Measurements from ENCODE around the gene ADGRE2. TPM values are rescaled to one million over a fixed set of nuclear protein-coding genes. Genes with fewer than 3 reads are reported as not detected.
"Not testable (repeated sequence)": the region's sequence is repeated elsewhere in the genome, so short reads cannot be mapped to it uniquely, and the experiment has no call there.

Gene ADGRE2
- total RNA-seq, 2 experiments from 2014 or later, result 0.42 to 0.69 TPM

GRCh38 chr19:14781713-14782536 is 3.6 kb upstream of the ADGRE2 start:
- POLR2A ChIA-PET, CTCF ChIA-PET: not testable (repeated sequence)

GRCh38 chr19:14780622-14781225 is 2.4 kb upstream of the ADGRE2 start:
- CTCF ChIA-PET, result interaction anchor here (0.6 to 0.7 kb wide), 2 partner anchors 47 to 133 kb away, joined by 4 read pairs; no protein-coding TSS in a partner anchor
- POLR2A ChIA-PET, result not testable (repeated sequence)

- ChIA-PET CTCF (no interaction called here), POLR2A (no interaction called here)
Measured at GRCh38 chr19:14779151-14779550, 791 bp upstream of the ADGRE2 start.

GRCh38 chr19:14777645-14778044 is 715 bp downstream of the ADGRE2 start:
- POLR2A ChIA-PET, CTCF ChIA-PET: not testable (repeated sequence)

- POLR2A ChIA-PET, result no interaction called here
Measured at GRCh38 chr19:14775869-14776586, 2.3 kb downstream of the ADGRE2 start.

GRCh38 chr19:14775326-14775725 is 3.0 kb downstream of the ADGRE2 start:
- CTCF ChIA-PET, POLR2A ChIA-PET: not testable (repeated sequence)

More at GRCh38 chr19:14775869-14776586, 2.3 kb downstream of the ADGRE2 start:
- CTCF ChIA-PET, result interaction anchor here (1.4 kb wide), 1 partner anchor 11 kb away, joined by 3 read pairs; no protein-coding TSS in a partner anchor

GRCh38 chr19:14774373-14774772 is 4.0 kb downstream of the ADGRE2 start:
- ChIA-PET CTCF (no interaction called here), POLR2A (no interaction called here)

- POLR2A ChIA-PET, CTCF ChIA-PET: not testable (repeated sequence)
Measured at GRCh38 chr19:14773722-14774121, 4.6 kb downstream of the ADGRE2 start.

- CTCF ChIA-PET, result no interaction called here
- POLR2A ChIA-PET, result no interaction called here
Measured at GRCh38 chr19:14772995-14773394, 5.4 kb downstream of the ADGRE2 start.

GRCh38 chr19:14772467-14772866 is 5.9 kb downstream of the ADGRE2 start:
- ChIA-PET POLR2A (no interaction called here), CTCF (no interaction called here)

GRCh38 chr19:14770944-14771839 is 7.2 kb downstream of the ADGRE2 start:
- ChIA-PET CTCF (no interaction called here), POLR2A (no interaction called here)

- CTCF ChIA-PET, result no interaction called here
Measured at GRCh38 chr19:14770136-14770535, 8.2 kb downstream of the ADGRE2 start.

GRCh38 chr19:14769201-14769600 is 9.2 kb downstream of the ADGRE2 start:
- POLR2A ChIA-PET, result no interaction called here
- CTCF ChIA-PET, result no interaction called here

More at GRCh38 chr19:14770136-14770535, 8.2 kb downstream of the ADGRE2 start:
- POLR2A ChIA-PET, result interaction anchor here (0.6 kb wide), 1 partner anchor 11 kb away, joined by 4 read pairs; no protein-coding TSS in a partner anchor

- POLR2A ChIA-PET, result no interaction called here
- CTCF ChIA-PET, result no interaction called here
Measured at GRCh38 chr19:14768001-14768400, 10.4 kb downstream of the ADGRE2 start.

GRCh38 chr19:14767466-14767971 is 10.8 kb downstream of the ADGRE2 start:
- POLR2A ChIA-PET, result no interaction called here
- CTCF ChIA-PET, result no interaction called here

GRCh38 chr19:14765841-14766240 is 12.5 kb downstream of the ADGRE2 start:
- POLR2A ChIA-PET, CTCF ChIA-PET: not testable (repeated sequence)

- POLR2A ChIA-PET, result not testable (repeated sequence)
Measured at GRCh38 chr19:14765403-14765802, 13.0 kb downstream of the ADGRE2 start.

GRCh38 chr19:14764401-14764800 is 14.0 kb downstream of the ADGRE2 start:
- ChIA-PET POLR2A (no interaction called here), CTCF (no interaction called here)

More at GRCh38 chr19:14765403-14765802, 13.0 kb downstream of the ADGRE2 start:
- CTCF ChIA-PET, result not testable (repeated sequence)

GRCh38 chr19:14763497-14764145 is 14.7 kb downstream of the ADGRE2 start:
- CTCF ChIA-PET, result no interaction called here
- POLR2A ChIA-PET, result no interaction called here

Data from activated CD8-positive, alpha-beta memory T cell treated with anti-CD3 and anti-CD28 coated beads for 36 hours (primary cell).